NCI-H774 (cell line): ENCODE data around the gene RNF130.
A peak's percentile ranks its signal among the peaks of the same experiment; 100 is the strongest.

Experiments
- DNase-seq: peaks from one replicate; lab custom pipeline; 2025; lab: John Stamatoyannopoulos, UW

The RNF130 gene, protein sequence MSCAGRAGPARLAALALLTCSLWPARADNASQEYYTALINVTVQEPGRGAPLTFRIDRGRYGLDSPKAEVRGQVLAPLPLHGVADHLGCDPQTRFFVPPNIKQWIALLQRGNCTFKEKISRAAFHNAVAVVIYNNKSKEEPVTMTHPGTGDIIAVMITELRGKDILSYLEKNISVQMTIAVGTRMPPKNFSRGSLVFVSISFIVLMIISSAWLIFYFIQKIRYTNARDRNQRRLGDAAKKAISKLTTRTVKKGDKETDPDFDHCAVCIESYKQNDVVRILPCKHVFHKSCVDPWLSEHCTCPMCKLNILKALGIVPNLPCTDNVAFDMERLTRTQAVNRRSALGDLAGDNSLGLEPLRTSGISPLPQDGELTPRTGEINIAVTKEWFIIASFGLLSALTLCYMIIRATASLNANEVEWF

DNA sequence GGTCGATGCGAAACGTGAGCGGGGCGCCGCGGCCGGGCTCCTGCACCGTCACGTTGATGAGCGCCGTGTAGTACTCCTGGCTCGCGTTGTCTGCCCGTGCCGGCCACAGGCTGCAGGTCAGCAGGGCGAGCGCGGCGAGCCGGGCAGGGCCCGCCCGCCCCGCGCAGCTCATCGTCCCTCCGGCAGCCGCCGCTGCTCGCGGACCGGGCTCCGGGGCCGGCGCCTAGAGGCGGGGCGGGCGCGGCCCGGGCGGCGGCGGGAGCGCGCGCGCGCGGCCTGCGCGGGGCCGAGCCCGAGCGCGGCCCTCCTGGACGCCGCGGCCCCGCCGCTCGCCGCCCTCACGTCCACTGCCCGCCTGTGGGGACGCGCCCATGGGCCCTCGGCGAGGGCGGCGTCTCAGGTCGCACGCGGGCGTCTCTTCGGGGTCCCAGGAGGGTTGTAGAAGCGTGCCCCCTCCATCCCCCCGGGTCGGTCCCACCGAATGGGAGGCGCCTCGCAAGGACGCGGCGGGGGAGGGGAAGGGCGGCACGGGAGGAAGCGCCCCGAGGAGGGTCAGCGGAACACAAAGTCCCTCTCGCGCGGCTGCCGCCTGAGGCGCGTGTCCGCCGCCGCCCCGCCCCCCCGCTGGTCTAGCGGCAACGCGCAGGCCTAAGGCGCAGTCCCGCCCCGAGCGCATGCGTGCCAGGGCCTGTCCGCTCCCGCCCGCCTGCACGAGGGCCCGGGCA, at the start of gene RNF130:
RNF130 (minus strand) TSS at position 229 of the 725 bp plus-strand sequence; CDS start at position 172, 57 bp downstream.
- DNase-seq = peak; percentile 90

DNA sequence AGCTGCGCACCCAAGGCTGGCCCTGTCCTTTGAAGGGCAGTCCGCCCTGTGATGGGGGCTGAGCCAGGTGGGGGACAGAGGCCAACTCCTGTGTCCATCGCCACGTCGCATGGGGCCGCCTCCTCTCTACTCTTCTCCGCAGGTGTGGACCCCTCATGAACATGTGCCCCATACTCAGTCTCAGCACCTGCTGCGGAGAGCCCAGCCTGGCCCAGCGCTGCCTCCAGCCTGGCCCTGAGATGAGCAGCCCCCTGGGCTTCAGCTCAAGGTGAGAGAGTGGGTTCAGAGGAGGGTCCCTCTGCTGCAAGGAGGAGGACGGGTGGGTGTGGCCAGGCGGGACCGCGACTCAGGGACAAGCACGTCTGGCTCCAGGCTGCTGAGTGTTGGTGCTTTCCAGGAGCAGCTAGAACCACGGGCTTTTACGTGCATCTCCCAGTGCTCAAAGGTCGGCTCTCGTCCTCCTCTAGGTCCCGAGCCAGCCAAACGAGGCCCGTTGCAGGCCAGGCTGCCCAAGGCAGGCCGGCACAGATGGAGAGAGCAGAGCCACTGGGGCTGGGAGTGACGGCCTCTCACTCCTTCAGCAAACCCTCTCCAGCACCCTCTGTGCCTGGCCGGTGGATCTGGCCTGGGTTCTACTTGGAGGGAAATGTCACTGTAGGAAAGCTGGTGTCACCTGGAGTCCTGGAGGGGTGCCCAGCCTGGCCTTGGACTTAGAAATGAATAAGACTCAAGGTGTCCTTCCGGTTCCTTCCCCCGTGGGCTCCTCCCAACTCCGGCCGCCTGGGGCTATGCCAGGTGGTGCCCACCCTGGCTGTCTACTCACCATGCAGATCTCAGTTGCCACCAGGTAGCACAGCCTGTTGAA, 48.9 kb upstream of the RNF130 start:
- DNase-seq = no peak

DNA sequence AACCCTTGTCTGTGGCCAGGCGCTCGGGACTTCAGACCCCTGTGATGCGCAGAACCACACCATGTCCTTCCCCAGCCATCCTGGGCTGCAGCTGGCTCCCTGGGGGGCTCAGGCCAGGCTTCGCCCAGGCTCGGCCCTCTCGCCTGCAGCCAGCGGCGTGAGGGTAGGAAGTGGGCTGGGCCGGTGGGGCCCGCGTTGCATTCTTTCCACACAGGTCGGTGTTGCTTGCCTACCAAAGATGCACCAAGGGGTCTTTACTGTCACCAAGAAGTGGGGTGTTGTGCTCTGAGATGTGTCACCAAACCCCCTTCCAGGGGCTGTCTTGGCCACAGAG, 48.3 kb upstream of the RNF130 start:
- DNase-seq = no peak

DNA sequence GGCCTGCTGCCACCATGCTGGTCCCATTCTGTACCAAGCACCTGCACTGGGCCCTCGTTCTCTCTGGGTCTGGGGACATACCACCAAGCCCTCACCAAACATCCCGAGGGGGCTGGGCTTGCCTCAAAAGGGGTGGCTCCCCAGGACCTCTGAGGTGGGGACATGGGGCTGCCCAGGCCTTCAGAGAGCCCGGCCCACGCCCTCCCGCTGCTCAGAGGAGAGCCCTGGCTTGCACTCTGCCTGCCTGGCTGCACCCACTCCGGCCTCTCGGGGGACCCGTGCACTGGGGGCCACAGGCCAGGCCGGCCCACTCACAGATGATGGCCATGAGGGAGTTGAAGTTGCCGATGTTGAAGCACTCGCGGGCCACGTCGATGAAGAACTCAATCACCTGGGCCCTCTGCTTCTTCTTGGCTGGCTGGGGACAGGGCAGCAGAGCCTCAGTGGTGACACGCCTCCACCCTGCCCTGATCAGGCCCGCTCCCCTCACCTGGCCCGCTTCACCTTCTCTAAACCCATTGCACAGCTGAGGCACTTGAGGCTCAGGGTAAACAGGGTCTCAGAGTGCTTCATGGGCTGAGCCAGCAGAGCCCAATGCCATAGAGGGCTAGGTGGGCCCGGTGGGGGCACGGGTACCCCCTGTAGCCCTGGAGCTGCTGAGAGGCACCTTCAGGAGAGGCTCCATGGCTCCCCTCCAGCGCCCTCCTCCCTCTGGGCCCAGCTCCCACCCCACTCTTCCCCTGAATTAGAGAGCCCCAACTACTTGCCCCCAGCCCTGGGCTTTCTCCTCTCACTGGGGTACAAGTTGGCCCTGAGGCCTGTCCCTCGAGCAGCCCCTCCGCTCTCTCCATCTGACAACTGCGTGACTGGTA, 47.7 kb upstream of the RNF130 start:
- no peak for DNase-seq

DNA sequence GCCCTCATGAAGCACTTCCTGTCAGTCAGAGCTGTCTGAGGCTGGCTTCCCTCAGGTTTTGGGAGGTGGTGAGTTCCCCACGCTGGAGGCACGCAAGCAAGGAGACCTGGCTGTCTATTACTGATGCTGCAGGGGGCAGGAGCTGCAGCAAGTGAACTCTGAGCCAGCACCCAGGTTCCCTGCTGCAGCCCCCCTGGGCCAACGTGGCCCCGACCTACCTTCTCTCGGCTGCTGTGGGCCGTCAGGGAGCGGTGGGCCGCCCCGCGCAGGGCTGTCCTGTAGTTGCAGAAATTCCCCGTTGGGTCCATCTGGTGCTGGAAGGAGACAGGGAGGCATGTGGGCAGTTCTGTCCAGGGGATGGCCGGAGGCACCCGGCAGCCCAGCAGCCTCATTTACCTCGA, 46.8 kb upstream of the RNF130 start:
- DNase-seq = no peak

DNA sequence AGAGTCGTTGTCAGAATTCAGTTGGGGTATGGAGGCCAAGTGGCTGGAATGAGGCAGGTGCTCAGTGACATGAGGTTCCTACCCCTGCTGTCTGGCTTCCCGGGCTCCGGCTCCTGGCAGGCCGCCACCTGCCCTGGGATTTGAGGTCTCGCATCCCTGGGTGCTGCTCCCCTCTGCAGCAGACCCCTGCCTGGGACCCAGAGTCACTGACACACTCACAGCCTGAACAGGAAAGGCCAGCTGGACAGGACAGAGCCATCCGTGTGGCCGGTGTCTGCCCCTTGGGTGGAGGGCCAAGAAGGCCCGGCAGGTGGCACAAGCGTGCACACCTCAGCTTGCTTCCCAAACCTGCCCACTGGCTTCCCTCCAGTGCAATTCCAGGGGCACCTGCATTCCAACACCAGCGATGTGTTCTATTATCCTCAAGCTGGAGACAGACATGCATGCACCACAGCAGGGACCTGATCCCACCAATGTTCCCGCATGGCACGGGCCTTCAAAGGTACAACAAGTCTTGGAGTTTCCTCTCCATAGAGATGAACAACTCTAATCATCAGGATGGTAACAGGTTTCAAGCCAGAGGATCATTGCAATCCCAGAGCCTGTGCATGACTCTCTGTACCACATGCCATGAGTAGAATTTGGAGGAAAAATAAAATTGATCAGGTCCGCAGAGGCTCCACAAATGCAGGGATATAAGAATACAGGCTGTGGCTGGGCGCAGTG, 45.6 kb upstream of the RNF130 start:
- no peak for DNase-seq

DNA sequence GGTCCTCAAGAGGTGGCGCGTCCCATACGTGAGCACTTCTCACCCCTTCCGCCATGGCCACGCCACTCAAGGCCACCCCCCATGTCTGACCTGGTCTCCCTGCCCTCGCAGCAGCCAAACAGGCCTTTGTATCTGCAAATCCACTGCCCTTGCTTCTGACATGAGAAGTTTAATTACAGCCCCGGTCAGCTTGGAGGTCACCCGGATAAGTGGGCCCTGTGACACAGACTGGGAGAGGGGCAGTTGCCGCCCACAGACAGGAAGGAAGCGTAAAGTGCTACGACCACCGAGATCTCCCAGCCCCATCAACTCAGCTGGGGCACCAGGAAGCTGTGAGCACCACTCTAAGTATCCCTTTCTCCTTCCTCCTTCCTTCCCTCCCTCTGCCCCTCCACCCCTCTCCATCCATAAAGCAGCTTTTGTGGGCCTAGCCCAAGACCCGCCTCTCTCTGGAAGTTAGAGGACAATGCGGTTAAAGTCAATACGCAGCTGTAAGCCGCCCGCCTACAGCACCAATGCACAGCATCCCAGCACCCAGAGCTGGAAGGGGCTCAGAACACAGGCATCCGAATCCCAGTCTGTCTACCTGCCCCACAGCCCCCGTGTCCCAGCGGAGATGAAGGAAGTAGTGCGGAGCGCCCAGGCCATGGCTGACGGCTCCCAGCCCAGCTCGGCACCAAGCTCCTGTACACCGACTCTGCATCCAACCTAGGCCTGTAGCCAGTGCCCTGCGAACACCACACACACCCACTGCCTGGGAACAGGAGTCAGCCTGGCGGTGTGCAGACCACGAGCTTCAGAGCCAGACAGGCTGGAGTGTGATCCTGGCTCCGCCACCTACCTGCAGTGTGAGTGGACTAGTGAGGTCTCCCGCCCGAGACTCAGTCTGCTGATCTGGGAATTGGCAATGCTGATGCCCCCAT, 44.8 kb upstream of the RNF130 start:
- DNase-seq = no peak

DNA sequence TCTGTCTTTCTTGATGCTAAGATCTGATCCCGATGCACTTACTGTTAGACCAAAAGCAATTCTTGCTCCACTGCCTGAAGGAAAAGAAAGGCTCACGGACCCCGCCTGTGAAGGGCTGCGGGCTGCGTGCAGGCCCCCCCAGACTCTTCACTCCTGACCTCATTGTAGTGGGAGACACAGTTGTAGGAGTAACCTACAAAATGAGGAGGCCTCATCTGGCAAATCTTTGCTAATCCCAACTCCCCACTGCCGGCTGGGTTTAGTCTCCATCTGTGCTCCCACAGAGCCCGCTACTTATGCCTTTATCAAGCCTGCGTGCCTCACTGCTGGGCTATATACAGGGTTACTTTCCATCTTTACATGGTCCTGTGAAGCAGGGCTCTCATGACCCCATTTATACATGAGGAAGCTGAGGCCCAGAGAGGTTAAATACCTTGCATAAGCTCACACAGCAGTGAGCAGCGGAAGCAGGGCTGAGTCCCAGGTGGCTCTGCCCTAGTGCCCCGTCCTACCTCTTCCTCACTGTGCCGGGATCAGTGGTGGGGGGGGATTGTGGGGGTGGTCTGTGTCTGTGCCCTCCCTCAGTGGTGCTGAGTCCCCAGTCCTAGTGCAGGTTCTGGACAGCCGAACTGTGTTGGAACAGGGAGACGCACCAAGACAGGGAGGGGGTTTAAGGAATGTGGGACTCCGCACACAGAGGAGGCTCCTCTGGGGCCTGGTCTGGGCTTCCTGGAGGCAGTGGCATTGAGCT, 43.9 kb upstream of the RNF130 start:
- DNase-seq = no peak

DNA sequence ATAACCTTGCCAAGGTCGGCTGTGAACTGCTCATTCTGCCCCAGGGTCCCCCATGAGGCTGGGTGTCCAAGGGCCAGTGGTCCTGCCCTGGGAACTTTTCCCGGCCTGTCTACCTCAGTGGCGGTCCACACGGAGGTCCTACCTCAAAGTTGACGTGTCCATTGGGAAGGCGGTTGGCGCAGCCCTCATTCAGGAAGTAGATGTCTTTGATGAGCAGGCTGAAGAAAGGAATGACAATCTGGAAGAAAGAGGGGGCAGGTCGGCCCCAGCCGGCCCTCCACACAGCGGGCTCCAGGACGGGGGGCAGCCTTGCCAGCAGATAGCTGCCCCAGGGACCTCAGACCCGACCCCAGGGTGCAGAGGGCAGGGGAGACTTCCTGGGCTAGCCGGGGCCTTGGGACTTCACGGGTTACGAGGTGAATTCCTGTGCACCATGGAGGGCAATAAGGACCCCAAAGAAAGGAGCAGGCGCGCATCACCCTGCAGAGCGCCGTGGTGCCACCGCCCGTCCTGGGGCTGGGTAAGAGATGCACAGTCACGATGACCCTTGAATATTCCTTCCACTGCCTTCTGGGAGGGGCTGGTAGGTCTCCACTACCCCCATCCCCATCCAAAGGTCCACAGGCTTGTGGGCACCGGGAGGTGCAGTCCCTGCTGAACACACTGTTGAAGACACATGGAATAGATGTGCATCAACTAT, 42.9 kb upstream of the RNF130 start:
- DNase-seq = no peak

DNA sequence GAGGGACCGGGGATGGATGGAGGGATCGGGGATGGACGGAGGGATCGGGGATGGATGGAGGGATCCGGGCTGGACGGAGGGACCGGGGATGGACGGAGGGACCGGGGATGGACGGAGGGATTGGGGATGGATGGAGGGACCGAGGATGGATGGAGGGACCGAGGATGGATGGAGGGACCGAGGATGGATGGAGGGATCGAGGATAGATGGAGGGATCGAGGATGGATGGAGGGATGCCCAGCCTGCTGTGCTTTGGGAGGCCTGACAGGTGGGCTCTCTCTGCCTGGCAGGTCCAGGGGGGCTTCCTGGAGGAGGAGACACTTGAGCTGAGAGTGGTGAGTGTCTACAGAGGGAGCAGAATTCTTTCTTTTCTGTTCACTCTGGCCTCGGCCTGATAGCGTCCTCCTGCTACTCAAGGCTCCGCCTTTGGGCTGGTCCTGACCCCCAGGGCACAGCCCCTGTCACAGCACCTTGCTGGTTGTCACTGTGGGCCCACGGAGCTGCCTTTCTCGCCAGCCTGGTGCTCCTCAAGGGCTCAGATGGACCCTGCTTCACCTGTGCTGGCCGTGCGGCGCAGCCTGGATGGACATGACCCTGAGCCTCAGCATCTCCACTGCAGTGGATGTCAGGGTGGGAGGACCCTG, 42.2 kb upstream of the RNF130 start:
- no peak for DNase-seq

DNA sequence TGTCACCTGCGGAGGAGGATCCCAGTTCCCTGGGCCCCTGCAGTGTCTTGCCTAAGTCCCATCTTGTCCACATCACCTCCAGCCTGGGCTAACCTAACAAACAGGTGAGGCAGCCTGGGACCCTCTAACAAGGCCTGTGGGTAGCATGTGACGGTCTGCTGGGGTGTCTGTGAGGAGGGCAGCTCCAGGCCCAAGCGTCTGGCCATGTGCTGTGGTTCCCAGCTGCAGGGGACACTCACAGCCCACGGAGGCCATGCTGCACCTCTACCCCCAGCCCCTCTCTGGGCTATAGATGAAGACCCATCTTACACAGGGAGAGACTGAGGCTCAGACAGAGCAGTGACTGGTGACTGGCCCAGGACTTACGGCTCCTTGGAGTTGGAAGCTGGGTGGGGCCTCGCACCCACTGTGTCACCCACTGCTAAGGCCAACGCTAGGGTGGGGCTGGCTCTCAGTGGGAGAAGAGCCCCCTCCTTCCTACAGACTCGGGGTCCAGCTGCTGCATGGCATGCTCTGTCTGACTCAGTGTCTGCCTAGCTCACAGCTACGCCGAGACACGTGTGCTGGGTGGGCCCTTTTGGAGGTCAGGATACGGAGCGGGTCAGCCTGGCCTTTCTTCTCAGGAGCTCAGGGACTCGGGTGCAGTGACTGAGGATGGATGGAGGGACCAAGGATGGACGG, 40.8 kb upstream of the RNF130 start:
- DNase-seq = no peak

DNA sequence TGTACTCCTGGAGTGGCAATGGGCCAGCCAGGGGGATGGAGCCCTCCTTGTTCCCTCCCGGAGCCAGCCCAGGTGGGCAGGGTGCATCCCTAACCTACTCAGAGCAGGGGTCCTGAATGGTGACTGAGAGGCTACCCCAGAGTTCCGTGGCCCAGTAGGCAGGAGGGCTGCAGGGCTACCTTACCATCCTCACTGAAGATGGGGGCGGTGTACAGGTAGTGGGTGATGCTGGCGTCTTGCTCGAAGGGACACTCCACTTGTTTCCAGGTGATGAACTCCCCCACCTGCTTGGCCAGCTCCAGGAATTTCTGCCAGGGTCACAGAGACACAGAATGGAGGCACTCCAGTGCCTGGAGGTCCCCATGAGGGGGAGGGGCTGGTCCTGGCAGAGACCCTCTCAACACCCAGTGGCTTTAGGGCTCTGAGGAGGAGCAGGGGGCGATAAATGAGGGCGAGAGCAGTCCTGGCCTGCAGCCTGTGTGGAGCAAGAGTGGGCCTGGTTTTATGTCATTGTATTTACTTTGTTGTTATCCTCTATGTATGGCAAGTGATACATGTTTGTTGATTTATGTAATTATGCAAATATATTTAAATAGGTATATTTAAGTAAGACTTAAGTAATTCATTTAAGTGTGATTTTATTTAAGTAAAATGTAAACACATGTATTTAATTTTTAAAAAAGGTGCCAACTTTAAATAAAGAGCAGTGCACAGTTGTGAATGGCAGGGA, 39.9 kb upstream of the RNF130 start:
- DNase-seq = no peak

DNA sequence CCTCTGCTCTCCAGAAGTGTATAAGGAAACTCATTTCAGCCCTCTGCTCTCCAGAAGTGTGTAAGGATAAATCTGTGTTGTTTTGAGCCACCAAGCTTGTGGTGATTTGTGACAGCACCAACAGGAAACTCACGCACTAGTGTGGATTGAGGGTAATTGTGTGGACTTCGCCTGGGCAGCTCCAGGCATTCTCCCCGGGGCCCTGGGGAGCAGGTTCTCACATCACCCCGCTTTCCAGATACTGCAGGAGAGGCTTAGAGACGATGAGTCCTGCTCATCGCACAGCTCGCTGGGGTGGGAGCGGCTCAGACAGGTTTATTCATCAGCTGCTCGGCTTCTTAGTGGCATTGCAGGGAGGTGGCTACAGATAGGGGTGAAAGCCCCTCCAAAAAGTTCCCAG, 38.4 kb upstream of the RNF130 start:
- DNase-seq = no peak

DNA sequence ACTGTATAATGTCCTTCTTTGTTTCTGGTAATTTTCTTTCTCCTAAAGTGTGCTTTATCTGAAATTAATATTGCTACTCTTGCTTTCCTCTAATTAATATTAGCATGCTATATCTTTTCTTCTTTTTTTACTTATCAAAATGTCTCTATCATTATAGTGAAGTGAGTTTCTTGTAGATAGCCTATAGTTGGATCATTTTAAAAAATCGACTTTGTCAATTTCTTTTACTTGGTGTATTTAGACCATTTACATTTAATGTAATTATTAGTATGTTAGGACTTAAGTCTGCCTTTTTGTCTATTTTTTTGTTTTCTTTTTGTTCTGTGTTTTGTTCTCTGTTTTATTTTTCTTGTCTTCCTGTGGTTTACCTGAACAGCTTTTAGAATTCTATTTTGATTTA, 35.4 kb upstream of the RNF130 start:
- no peak for DNase-seq

DNA sequence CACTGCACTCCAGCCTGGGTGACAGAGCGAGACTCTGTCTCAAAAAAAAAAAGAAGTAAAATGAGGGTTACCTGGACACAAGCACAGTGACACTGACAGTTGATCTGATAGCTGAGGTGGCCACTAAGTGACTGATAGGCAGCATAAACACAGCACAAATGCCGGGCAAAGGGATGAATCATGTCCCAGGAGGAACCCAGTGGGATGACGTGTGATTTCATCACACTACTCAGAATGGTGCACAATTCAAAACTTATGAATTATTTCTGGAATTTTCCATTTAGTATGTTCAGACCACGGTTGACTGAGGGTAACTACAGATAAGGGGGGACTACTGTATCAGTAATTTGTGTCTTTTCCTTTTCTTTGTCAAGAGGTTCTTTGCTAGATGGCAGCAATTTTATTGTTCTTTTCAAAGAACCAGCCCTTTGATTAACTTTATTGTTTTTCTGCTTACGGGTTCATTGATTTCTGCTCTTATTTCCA, 34.3 kb upstream of the RNF130 start:
- no peak for DNase-seq

DNA sequence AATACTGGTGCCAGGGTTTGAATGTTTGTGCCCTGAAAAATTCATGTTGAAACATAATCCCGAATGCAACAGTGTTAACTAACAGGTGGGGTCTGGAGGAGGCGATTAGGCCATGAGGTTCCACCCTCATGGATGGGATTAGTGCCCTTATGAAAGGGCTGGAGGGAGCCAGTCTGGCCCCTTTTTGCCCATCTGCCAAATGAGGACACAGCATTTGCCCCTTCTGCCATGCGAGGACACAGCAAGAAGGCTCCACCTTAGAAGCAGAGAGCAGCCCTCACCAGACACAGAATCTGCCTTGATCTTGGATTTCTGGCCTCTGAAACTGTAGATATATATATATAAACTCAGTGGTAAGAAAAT, 32.6 kb upstream of the RNF130 start:
- no peak for DNase-seq
